Tongue (tissue), 2 donors: Measurements from ENCODE around the gene KRTAP5-9. TPM values are rescaled to one million over a fixed set of nuclear protein-coding genes. Genes with fewer than 3 reads are reported as not detected.
"Not testable (repeated sequence)": the region's sequence is repeated elsewhere in the genome, so short reads cannot be mapped to it uniquely, and the experiment has no call there.

Experiments used
- DNase-seq: peaks from one replicate; pipeline ENCODE4 v3.0.0-alpha.2; 2015
- total RNA-seq: library from RNA; depleted of rRNA; stranded (reverse); fragments of >200 nt; gene quantifications from one replicate; pipeline ENCODE4 v1.2.3, GENCODE V29; 2014

KRTAP5-9 gene
- total RNA-seq, 1 donor from 2014 or later, result not detected

DNA sequence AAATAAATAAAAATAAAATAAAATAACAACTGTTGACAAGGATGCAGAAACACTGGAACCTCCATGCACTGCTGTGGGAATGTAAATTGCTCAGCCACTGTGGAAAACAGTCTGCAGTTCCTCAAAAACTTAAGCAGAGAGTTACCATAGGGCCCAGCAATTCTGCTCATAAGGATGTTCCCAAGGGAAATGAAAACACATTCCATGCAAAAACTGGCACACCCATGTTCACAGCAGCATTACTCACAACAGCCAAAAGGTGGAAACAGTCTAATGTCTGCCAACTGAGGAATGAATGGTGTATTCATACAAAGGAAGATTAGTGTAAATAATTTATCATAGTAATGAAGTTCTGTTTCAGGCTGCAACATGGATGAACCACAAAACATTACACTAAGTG lies 13.9 kb downstream of the KRTAP5-9 start:
- no peak for DNase-seq

- peak; percentile 33 for DNase-seq
These were observed 15.2 kb downstream of the KRTAP5-9 start for GRCh38 chr11:71563406-71563805.

DNA sequence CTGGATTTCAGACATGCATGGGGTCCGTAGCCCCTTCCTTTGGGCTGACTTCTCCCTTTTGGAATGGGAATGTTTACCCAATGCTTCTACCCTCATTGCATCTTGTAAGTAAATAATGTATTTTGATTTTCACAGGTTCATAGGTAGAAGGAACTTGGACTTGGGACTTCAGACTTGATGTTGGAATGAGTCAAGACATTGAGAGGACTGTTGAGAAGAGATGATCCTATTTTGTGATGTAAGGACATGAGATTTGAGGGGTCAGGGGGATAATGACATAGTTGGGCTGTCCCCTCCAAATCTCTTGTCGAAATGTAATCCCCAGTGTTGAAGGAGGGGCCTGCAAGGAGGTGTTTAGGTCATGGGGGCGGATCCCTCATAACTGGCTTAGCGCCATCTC lies 16.2 kb downstream of the KRTAP5-9 start:
- DNase-seq, result no peak

- no peak for DNase-seq
These were observed 17.0 kb downstream of the KRTAP5-9 start, which contains the start of gene KRTAP5-10 for GRCh38 chr11:71565263-71565662. TSS of gene KRTAP5-10 (plus strand) at chr11:71565563. CDS start at chr11:71565588, 25 bp downstream.

DNA sequence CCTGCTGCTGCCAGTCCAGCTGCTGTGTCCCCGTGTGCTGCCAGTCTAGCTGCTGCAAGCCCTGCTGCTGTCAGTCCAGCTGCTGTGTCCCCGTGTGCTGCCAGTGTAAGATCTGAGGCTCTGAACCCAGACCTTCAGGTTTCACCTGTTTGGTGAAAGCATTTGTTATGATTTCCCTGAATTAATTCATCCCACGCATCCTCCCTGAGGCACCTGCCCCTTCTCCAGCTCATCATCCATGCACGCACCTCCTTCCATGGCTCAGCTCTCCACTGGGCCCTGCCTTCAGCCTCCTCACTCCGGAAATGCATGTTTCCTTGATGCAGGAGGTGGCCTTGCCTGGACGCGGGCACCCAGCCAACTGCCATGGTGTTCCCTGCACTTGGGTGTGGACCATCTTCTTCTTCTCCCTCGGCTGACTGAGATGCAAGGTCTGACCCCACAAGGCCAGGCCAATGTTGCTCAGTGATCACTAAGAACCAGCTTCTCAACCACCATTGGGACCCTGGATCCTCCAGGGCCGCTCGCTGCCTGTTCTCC lies 17.9 kb downstream of the KRTAP5-9 start:
- DNase-seq, result peak; percentile 31

GRCh38 chr11:71566626-71567599 lies 18.7 kb downstream of the KRTAP5-9 start:
- not testable (repeated sequence) for DNase-seq

GRCh38 chr11:71567633-71568032 lies 19.4 kb downstream of the KRTAP5-9 start:
- not testable (repeated sequence) for DNase-seq

- DNase-seq, result peak; percentile 84
These were observed 20.6 kb downstream of the KRTAP5-9 start for GRCh38 chr11:71568704-71569349.

- DNase-seq, result not testable (repeated sequence)
These were observed 23.1 kb downstream of the KRTAP5-9 start for GRCh38 chr11:71571101-71571850.

- DNase-seq, result no peak
These were observed 24.6 kb downstream of the KRTAP5-9 start for GRCh38 chr11:71572811-71573210.

GRCh38 chr11:71574418-71574817 lies 26.2 kb downstream of the KRTAP5-9 start:
- no peak for DNase-seq

DNA sequence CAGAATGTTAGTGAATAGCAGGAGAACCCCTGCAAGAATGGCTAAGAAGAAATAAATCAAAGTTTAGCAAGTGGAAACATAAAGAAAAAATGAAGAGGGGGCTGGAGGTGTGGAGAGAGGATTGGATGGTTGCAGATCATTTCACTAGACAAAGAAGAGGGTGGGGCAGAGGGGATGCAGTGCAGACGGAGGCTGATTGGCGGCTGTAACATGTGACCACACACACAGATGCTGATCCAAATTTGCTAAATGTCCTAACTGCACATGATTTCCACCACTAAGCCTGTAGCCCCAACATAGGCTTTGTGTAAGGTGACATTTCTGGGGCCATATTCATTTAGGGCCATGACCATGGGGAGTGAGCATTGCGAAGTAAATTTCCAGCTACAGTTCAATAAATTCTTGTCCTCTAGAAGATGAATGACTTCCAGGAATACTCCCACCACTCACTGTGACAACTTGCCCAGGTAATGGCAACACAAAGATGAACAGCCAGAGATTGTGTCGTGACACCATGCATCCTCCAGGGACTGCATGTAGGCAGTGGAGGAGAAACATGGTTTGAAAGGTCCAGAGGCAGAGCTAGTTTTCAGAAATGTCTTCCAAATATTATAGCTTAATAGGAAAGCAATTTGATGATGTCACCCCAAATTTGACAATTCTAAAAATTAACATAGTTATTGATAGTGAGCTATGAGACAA lies 27.7 kb downstream of the KRTAP5-9 start:
- no peak for DNase-seq

- DNase-seq, result not testable (repeated sequence)
These were observed 28.7 kb downstream of the KRTAP5-9 start for GRCh38 chr11:71576688-71577465.

DNA sequence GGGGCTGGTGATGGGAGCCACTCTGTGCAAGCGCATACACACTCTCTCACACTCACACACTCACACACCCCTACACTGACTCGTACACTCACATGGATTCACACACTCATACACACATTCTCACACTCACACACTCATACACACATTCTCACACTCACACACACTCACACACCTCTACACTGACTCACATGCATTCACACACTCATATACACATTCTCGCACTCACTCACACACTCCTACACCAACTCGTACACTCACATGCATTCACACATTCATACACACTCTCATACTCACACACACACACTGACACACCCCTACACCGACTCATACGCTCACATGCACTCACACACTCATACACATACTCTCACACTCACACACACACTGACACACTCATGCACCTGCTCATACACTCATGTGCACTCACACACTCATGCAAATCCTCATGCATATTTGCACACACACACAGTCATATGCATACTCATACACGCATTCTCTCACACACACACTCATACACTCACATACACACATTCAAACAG lies 29.3 kb downstream of the KRTAP5-9 start:
- no peak for DNase-seq

DNA sequence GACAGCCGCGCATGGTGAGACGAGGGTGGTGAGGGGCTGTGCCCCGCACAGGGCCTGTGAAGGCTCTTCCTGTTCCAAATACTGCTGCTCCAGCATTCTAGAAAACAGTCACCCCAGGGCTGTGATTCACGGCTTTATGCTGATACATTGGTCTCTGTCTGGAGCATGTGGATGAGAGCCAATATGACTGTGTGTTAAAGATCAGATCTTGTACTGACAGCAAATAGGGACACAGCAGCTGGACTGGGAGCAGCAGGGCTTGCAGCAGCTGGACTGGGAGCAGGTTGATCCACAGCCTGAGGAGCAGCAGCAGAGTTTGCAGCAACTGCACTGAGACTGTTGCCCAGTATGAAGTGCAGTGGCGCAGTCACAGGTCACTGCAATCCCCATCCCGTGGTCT lies 31.3 kb downstream of the KRTAP5-9 start:
- DNase-seq, result peak; percentile 71

DNA sequence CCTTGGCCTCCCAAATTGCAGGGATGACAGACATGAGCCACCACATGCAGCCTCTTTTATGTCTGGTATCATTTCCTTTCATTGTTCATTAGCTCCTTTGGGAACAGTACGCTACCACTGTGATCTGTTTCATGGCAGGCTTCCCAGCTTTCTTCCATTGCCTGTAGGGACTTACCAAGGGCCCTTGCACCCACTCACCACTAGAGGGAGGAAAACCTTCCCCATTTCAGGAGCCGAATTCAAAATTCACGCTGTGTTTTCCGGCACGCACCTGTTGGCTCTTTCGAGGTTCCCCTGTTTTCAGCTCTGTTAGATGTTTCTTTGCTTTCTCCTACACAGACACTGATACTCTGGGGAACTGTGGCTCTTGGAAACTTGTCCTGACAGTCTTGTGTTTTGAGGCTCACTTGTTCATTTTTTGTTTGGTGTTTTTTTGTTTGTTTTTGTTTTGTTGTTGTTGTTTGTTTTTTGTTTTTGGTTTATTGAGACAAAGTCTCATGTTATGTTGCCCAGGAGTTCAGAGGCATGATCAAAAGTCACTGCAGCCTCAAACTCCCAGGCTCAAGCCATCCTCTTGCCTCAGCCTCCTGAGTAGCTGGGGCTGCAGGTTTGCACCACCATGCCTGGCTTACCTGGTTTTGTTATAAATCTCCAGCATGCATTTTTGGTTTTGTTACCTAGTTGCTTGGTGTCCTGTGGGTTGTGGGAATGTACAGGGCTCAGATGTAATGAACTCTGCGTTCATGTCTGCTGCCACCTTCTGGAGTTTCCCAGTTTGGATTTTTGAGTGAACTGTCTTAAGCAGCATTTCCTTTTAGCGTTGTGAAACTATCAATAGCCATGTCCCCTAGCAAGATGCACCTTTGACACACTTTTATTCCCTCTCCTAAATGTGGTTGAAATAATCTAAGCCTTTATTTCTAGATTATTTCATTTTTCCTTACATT lies 32.1 kb downstream of the KRTAP5-9 start:
- DNase-seq, result peak; percentile 76

GRCh38 chr11:71581826-71582225 lies 33.6 kb downstream of the KRTAP5-9 start:
- DNase-seq, result no peak

DNA sequence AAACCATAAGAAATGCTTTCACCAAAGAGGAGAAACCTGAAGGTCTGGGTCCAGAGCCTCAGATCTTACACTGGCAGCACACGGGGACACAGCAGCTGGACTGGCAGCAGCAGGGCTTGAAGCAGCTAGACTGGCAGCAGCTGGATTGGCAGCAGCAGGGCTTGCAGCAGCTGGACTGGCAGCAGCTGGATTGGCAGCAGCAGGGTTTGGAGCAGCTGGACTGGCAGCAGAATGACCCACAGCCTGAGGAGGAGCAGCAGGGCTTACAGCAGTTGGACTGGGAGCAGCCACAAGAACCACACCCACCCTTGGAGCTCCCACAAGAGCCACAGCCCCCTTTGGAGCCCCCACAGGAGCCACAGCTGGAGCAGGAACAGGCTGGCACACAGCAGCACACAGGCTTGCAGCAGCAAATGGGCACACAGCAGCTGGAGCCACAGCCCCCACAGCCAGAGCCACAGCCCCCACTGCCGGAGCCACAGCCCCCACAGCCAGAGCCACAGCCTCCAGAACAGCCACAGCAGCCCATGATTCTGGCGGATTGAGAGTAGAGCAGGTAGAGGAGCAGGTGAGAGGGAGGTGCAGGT lies 34.2 kb downstream of the KRTAP5-9 start, which contains the start of gene KRTAP5-11:
KRTAP5-11 (minus strand) TSS at position 567 of the 587 bp plus-strand sequence; CDS start at position 529, 38 bp downstream.
- peak; percentile 65 for DNase-seq

GRCh38 chr11:71582969-71583368 lies 34.7 kb downstream of the KRTAP5-9 start:
- DNase-seq, result not testable (repeated sequence)
